Eye (tissue), 1 donor: Measurements from ENCODE around the gene CYFIP2.
A peak's percentile ranks its signal among the peaks of the same experiment; 100 is the strongest.
"Not testable (repeated sequence)": the region's sequence is repeated elsewhere in the genome, so short reads cannot be mapped to it uniquely, and the experiment has no call there.

Experiments used
- DNase-seq: peaks from one replicate; pipeline ENCODE4 v3.0.0-alpha.2; 2015

CYFIP2 gene

GRCh38 chr5:157265714-157266285 is at the start of gene CYFIP2:
Gene CYFIP2, plus strand, starts transcription at chr5:157266123. Its CDS starts 19,239 bp downstream, at chr5:157285362.
- peak; percentile 90 for DNase-seq

- DNase-seq, result no peak
Measured at GRCh38 chr5:157216391-157217142, 49.4 kb upstream of the CYFIP2 start.

DNA sequence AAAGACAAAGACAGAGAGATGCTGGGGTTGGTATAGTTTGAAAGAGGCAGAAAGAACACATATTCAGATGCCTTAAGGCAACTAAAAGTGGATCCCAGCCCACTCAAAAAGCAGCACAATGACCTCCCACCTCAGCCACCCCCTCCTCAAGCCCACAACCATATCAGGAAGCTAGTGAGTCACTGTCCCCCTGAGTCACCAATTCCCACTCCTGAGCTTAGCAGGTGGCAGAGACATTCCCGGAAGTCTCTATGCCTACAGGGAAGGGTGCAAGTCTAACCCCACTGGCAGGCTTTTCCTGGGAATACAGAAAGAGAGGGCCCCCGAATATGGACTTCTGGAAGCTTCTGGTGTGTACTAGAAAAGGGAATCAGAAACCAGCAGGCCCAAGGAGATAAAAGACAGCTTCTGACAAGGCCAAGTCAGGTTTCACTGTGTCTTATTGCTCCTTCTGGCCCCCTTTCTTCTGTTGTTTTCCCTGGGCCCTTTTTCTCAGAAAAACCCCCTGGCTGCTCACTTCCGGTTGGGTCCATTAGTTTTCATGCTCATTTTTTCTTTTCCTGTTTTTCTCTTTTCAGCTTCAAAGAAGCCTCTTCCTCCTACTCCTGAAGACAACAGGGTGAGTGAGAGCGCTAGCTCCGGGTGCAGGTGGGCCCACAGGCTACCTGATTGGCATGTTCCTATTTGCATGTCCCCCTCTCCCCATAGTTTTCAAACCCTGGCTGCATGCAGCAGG is 48.5 kb upstream of the CYFIP2 start:
- no peak for DNase-seq

DNA sequence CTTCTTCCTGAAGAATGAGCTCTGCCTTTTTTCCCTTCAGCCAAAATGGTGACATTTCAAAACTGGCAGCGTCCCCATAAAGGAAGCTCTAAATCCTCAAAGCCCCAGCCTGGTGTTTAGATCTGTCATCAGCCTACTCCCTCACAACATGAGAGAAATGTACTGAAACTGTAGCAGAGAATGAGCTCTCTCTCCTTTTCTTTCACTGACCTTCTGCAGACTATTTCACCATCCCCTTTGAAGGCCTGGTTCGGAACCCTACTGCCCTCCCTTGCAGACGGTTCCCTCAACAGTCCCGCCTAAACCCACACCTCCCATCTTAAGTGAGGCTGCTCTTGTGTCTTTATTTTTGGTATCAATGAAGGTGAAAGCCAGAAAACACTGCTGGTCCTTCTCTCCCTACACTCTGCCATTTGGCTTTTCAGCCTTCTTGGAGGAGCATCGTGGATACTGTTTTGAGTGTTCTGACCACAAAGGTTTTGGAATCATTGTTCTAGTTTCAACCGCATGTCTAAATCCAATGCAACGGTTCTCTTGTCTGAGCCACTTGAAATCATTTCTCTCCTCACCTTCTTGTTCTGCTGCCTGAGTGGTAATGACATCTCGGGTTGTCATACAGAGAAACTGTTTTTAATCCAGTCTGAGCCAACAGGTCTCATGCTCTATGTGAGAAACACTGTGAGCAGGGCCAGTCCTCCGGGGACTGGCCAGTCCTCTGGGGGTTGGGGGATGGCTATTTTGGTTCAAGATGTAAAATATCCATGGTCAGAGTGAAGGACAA is 46.2 kb upstream of the CYFIP2 start:
- no peak for DNase-seq

DNA sequence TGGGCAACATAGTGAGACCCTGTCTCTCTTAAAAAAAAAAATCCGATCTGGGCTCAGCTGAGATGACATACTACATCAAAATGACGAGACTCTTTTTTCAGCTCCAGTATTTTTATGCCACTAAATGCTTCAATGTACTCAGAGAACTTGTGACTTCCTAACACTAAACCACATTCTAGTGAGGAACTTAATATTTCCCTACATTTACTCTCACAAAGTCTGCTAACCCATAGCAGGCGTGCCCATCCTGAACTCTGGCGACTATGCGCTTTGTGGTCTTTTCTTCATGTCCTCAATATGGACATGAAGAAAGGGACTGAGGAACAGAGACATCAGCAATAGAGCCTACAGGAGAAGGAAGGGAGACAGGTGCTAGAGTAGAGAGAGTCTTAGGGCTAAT is 44.0 kb upstream of the CYFIP2 start:
- DNase-seq, result no peak

DNA sequence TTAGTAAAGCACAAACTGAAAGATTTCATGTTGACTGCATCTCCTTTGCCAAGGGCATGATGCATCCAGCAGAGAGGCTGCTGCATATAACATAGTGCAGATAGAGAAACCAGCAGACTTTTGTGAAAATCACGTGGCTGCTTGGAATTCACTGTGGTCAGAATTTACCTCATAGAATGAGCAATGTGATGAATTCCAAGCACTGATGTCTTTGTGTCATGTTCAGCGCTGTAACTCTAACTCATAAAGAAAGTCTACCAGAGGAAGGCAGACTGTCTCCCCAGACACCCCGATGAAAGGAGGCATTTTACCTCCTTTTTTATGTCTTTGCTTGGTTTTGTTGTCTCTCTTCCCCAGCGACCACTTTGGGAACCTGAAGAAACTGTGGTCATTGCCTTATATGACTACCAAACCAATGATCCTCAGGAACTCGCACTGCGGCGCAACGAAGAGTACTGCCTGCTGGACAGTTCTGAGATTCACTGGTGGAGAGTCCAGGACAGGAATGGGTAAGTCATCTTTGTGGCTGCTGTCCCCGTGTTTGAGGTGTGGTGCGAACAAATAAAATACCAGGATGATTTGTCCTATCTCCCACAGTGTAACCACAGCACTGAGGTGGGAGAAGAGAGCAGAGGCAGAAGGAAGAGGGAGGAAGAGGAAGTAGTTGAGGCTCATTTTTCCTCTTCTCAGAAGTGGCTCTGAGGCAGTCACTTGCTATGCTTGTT is 43.3 kb upstream of the CYFIP2 start:
- DNase-seq, result no peak

DNA sequence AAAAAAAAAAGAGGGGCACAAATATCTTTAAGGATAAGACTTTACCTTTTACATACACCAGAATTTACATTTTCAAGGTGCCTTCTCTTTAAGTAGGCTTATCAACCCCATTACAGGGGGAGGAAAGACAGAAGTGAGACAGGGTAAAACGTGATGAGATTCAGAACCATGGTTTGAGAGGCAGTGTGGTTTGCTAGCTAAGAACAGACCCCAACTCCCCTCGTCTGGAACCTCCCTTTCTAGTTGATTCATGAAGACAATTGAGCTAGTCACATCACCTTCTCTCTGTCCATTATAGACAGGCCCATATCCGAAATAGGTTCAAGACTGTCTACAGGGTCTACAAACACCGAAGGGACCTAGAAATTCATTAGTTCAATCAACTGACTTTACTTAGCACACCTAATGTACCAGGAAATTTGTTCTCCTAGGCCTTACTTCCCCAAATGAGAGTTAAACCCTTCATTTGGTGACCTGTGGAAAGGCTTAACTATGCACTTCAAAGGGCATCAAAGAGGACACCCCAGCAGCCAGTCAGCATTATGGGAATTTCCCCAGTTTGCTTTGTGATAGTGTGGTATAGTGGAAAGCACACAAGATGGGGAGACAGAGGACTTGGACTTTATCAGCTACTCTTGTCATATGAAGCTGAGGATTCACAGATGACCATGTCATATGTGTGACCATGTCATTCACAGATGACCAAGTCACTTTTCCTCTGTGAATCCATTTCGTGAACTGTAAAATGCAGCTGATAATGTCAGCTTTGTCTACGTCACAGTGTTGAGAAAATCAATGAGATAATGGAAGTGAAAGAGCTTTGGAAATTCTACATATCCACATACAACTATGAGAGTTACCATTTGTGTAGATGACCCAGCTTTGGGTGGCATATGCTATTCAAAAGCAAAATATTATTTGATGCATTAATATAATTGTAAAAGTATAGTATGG is 40.2 kb upstream of the CYFIP2 start:
- no peak for DNase-seq

GRCh38 chr5:157230610-157231009 is 35.3 kb upstream of the CYFIP2 start:
- DNase-seq, result no peak

- DNase-seq, result no peak
Measured at GRCh38 chr5:157232706-157233105, 33.2 kb upstream of the CYFIP2 start.

DNA sequence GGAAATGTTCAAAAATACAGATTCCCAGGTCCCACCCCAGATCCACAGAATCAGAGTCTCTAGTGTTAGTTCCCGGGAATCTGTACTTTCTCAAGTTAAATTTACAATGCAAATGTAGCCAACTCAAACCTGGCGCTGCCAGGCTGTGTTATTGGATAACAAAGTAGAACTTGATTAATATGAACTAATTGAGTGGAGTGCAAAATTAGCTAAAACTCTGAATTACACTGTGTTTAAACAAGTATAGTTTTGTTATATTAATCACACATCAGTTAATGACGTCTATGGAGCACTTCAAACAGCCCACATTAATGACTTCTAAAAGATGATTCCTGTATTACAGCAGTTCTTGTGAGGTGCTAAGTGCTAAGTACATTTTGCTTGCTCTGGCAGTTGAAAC is 32.4 kb upstream of the CYFIP2 start:
- DNase-seq, result no peak

GRCh38 chr5:157236423-157236822 is 29.5 kb upstream of the CYFIP2 start:
- no peak for DNase-seq

DNA sequence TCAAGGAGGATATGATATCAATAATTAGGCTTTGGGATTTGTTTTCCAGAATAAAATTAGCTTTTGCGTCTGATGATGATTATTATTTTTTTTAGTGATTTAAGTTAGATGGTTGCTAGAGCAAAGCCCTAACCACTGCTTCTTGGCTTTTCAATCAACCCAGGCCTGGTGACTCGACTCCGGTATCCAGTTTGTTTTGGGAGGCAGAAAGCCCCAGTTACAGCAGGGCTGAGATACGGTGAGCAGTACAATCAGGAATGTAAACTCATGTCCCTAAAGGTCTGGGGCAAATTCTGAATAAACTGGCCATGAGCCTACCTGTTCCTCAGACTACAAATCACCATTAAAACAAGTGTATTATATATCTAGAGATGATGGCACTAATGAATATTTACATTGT is 24.4 kb upstream of the CYFIP2 start:
- no peak for DNase-seq

DNA sequence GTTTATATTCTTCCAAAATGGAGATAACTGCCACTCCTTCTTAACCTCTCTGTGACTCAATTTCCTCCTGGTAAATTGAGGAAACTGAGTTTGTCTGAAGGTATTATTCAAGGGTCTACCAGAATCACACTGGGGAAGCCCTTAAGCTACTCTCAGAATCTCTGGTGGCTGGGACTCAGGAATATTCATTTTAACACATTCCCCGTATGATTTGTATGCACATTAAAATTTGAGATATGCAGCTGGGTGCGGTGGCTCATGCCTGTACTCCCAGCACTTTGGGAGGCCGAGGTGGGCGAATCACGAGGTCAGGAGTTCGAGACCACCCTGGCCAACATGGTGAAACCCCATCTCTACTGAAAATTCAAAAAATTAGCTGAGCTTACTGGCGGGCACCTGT is 21.2 kb upstream of the CYFIP2 start:
- DNase-seq, result not testable (repeated sequence)

DNA sequence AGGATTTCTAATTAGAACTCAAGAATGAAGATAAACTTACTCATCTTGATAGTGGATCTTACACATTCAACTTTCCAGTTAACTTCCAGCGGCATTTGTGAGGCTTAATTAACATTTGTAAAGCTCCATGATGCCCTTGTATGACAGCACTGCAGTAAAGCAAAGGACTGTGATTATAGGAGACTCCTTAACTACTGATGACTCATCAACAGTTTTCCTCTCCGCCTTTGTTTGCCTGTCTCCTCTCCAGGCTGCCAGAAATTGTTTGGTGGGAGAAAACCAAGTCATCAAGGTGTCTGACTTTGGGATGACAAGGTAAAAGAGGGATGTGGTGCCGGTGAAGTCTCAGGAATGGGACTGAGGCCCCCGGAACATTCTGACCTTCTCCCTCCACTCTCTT is 20.4 kb upstream of the CYFIP2 start:
- no peak for DNase-seq

GRCh38 chr5:157245886-157246285 is 20.0 kb upstream of the CYFIP2 start:
- DNase-seq, result no peak

- no peak for DNase-seq
Measured at GRCh38 chr5:157247267-157247666, 18.7 kb upstream of the CYFIP2 start.

DNA sequence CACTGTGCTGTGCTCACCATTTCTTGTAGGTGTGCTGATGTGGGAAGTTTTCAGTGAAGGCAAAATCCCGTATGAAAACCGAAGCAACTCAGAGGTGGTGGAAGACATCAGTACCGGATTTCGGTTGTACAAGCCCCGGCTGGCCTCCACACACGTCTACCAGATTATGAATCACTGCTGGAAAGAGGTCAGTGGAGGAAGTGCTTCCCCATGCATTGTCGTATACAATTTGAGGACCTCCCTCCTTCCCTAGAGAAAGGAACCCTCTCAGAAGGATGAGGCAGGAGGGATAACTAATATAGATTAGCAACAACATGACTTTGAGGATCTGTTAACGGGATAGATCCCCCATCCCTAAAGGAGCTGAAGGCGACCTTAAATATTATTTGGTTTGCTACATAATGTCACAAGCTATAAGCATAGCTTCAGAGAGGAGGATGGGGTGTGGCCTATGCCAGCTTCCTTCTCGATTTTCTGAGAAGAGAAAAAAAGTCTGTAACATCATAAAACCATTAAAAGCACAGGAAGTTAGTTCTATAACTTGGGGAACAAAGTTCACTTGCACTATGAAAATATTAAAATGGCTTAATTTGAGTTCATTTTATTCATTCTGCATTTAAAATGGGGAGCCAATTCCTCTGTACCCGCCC is 17.0 kb upstream of the CYFIP2 start:
- no peak for DNase-seq

- peak; percentile 52 for DNase-seq
Measured at GRCh38 chr5:157252711-157253465, 13.0 kb upstream of the CYFIP2 start.

GRCh38 chr5:157253547-157253946 is 12.4 kb upstream of the CYFIP2 start:
- DNase-seq, result peak; percentile 78

DNA sequence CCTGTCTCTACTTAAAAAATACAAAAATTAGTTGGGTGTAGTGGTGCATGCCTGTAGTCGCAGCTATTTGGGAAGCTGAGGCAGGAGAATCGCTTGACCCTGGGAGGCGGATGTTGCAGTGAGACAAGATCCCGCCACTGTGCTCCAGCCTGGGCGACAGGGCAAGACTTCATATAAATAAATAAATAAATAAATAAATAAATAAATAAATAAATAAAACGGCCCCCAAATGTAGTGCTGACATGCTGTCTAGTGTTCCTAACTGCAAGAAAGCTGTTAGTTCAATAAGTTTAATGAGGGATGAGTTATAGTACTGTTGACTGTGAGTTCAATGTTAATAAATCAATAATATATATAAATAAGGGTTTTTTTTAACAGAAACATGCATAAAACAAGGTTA is 7.5 kb upstream of the CYFIP2 start:
- no peak for DNase-seq
